Bronchial epithelial cell (primary cell): ENCODE results near the gene KCTD3. TPM values are rescaled to one million over a fixed set of nuclear protein-coding genes. Genes with fewer than 3 reads are reported as not detected.

Experiments used
- DNase-seq: peaks from one replicate; pipeline ENCODE4 v3.0.0-alpha.2; 2010; ENCODE audit warnings: low read depth
- FAIRE-seq: peaks from 2 replicates; lab custom pipeline; 2011; peaks lifted over from hg19 to GRCh38; lab: Jason Lieb, UNC
- H3K27me3 ChIP-seq: 2 replicates; pipeline ENCODE4 v1.5.1; 2011; ENCODE audit warnings: low read length; ENCODE audit not compliant: control insufficient read depth, insufficient read depth
- H3K36me3 ChIP-seq: 2 replicates; pipeline ENCODE4 v1.5.1; 2011; ENCODE audit warnings: low read length; ENCODE audit not compliant: control insufficient read depth, insufficient read depth
- H3K4me3 ChIP-seq: 2 replicates; pipeline ENCODE4 v1.5.1; 2011; ENCODE audit warnings: mild to moderate bottlenecking, low read depth, low read length, control low read depth
- total RNA-seq: library from RNA; depleted of rRNA; stranded (reverse); fragments of >200 nt; gene quantifications from 2 replicates; pipeline ENCODE4 v1.2.1, GENCODE V29; 2014
- TF ChIP-seq, protein P1 (sequence below): IDR thresholded peaks from 2 replicates; pipeline ENCODE4 v1.5.1; 2011; ENCODE audit warnings: mild to moderate bottlenecking, moderate library complexity, low read length, control low read depth, inconsistent platforms; ENCODE audit not compliant: insufficient read depth, severe bottlenecking

KCTD3 gene
- total RNA-seq, 1 donor from 2014 or later, result 32.9 TPM

DNA sequence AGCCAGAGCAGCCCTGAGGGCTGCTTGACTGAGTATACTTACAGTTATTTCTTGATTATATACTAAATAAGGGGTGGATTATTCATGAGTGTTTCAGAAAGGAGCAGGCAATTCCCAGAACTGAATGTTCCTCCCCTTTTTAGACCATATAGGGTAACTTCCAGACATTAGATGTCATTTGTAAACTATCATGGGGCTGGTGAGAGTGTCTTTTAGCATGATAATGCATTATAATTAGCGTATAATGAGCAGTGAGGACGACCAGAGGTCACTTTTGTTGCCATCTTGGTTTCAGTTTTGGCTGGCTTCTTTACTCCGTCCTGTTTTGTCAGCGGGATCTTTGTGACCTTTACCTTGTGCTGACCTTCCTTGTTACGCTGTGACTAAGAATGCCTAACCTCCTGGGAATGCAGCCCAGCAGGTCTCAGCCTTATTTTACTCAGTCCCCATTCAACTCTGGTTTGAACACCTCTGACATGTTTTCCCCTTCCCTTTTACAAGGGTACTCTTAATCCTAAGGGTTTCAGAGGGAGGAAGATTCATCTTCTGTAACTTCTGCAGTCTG is 16.2 kb downstream of the KCTD3 start:
- H3K36me3 ChIP-seq, result no peaks in the 10 kb centered on the region

DNA sequence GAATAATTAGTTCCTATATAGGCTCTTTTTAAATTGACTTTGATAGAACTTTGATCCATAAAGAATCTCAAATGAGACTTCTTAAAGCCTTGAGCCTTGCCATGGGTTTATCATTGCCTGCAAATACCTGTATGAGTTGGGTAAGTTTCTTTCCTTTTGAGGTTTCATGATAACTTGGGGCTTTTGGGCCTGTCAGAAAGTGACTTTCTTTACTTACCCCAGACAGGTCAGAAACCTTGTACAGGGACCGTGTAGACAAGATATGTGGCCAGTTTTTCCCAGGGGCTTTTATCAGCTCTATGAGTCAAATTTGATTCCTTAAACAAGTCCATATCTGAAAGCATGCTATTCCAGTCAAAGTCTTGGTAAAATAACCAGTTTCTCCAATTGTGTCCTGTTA is 17.3 kb downstream of the KCTD3 start:
- no peak for FAIRE-seq

More for the DNA sequence above, 16.2 kb downstream of the KCTD3 start:
- Histone ChIP-seq H3K4me3 (peak overlapping the region; percentile 10), H3K27me3 (no peaks in the 10 kb centered on the region)
- TF ChIP-seq, protein P1, sequence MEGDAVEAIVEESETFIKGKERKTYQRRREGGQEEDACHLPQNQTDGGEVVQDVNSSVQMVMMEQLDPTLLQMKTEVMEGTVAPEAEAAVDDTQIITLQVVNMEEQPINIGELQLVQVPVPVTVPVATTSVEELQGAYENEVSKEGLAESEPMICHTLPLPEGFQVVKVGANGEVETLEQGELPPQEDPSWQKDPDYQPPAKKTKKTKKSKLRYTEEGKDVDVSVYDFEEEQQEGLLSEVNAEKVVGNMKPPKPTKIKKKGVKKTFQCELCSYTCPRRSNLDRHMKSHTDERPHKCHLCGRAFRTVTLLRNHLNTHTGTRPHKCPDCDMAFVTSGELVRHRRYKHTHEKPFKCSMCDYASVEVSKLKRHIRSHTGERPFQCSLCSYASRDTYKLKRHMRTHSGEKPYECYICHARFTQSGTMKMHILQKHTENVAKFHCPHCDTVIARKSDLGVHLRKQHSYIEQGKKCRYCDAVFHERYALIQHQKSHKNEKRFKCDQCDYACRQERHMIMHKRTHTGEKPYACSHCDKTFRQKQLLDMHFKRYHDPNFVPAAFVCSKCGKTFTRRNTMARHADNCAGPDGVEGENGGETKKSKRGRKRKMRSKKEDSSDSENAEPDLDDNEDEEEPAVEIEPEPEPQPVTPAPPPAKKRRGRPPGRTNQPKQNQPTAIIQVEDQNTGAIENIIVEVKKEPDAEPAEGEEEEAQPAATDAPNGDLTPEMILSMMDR, result no peak
- DNase-seq (peak; percentile 87), FAIRE-seq (peak; percentile 75)

DNA sequence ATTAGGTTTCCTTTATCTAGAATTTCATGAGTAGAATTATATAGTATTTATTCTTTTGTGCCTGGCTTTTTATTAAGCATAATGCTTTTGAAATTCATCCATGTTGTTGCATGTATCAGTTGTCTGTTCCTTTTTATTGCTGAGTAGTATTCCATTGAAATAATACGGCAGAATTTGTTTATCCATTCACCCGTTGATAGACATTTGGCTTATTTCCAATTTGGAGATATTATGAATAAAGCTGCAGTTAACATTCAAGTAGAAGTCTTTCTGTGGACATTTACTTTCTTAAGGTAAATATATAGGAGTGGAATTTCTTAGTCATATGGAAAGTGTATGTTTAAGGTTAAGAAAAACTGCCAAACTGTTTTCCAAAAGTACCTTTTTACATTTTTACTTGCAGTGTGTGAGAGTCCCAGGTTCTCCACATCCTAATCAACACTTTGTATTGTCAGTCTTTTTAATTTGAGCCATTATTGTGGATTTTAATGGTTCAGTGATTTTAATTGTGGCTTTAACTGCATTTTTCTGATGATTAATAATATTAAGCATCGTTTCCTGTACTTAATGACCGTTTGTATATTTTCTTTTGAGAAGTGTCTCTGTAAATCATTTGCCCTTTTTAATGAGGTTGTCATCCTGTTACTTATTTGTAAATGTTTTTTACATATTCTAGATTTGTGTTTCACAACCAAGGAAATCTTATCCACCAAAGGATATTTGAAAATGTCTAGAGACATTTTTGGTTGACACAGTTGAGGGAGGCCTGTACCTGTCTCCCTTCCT is 22.7 kb downstream of the KCTD3 start:
- DNase-seq (no peak), FAIRE-seq (no peak)
- Histone ChIP-seq H3K4me3 (no peak overlapping the region), H3K36me3 (no peaks in the 10 kb centered on the region), H3K27me3 (no peaks in the 10 kb centered on the region)
- TF ChIP-seq, protein P1, result no peak

More for the DNA sequence above, 17.3 kb downstream of the KCTD3 start:
- no peak overlapping the region for H3K4me3 ChIP-seq
- no peak for DNase-seq
- H3K27me3 ChIP-seq, result no peaks in the 10 kb centered on the region
- no peaks in the 10 kb centered on the region for H3K36me3 ChIP-seq
- TF ChIP-seq, protein P1, result no peak

DNA sequence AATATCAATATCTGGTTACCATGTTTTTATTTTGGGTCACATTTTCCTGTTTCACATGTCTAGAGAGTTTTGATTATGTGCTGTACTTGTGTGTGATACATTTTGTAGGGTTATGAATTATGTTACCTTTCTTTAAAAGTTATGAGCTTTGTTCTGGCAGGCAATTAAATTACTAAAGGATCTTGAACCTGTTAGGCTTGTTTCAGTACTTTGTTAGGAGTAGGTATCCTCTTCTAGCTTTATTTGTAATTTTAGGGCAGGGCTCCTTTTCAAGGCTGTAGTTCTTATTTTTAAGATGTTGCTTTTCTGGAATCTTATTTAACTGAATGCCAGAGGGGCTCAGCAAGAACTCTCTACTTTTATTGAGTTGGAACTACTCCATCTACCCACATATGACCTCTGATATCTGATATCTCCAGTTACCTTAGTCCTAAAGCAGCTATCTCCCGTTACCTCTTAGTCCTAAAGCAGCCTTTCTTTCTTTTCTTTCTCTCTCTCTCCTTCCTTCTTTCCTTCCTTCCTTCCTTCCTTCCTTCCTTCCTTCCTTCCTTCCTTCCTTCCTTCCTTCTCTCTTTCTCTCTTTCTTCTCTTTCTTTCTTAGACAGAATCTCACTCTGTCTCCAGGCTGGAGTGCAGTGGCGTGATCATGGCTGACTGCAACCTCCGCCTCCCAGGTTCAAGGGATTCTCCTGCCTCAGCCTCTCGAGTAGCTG is 23.8 kb downstream of the KCTD3 start:
- H3K27me3 ChIP-seq, result no peaks in the 10 kb centered on the region
- TF ChIP-seq, protein P1, result no peak
- FAIRE-seq (no peak), DNase-seq (no peak)
- H3K4me3 ChIP-seq, result no peak overlapping the region
- no peaks in the 10 kb centered on the region for H3K36me3 ChIP-seq

DNA sequence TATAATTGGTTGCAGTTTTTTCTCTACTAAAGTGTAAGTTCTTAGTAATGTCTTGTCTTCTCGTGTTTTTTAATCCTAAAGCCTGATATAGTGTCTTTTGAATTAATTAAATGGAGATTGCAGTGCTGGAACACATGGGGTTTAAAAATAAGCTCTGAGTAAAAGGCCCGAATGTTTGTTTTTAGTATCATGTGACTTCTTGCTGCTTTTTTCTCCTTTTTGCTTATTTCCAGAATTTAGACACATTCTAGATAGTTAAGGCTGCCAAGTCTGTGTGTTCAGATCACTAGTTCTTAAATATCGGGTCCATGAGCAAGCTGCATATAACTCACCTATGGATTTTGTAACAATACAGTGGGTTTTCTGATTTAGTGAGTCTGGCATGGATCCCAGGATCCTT is 27.5 kb downstream of the KCTD3 start:
- DNase-seq, result no peak
- no peaks in the 10 kb centered on the region for H3K27me3 ChIP-seq
- no peak for FAIRE-seq
- no peaks in the 10 kb centered on the region for H3K36me3 ChIP-seq
- TF ChIP-seq, protein P1, result no peak
- no peak overlapping the region for H3K4me3 ChIP-seq
